Activated naive CD8-positive, alpha-beta T cell treated with anti-CD3 and anti-CD28 coated beads, Interleukin-2, amount 10 ng/mL, durations not matched to agents 7 days and 5 days (primary cell): ENCODE data around the gene ZNF599. TPM values are rescaled to one million over a fixed set of nuclear protein-coding genes. Genes with fewer than 3 reads are reported as not detected.

Source experiments
- ATAC-seq: fragments of 150-1000 bp; cut with Tn5 transposase; one replicate; pipeline ENCODE4 v1.10.0; 2021; ENCODE audit warnings: low read depth, moderate library complexity
- POLR2A ChIA-PET: fragments of 350-600 bp; sonication (Branson Sonifier 250); formaldehyde crosslinking; loops from one replicate; lab custom pipeline; 2021; ENCODE audit warnings: antibody characterized with exemption; lab: Charles Lee
- DNase-seq: peaks from one replicate; pipeline ENCODE4 v3.0.0; 2021
- H3K27ac Mint-ChIP-seq: one replicate; pipeline ENCODE4 v1.8.0; 2022; ENCODE audit warnings: mild to moderate bottlenecking, mixed read lengths
- H3K27me3 Mint-ChIP-seq: one replicate; pipeline ENCODE4 v1.8.0; 2022; ENCODE audit warnings: mild to moderate bottlenecking, moderate library complexity, mixed read lengths
- H3K36me3 Mint-ChIP-seq: one replicate; pipeline ENCODE4 v1.8.0; 2021; ENCODE audit warnings: mild to moderate bottlenecking, mixed read lengths
- H3K4me1 Mint-ChIP-seq: one replicate; pipeline ENCODE4 v1.8.0; 2021; ENCODE audit warnings: mixed read lengths
- H3K4me3 Mint-ChIP-seq: one replicate; pipeline ENCODE4 v1.8.0; 2022; ENCODE audit warnings: mild to moderate bottlenecking, moderate library complexity, mixed read lengths
- H3K9me3 Mint-ChIP-seq: one replicate; pipeline ENCODE4 v1.8.0; 2021; ENCODE audit warnings: mixed read lengths
- total RNA-seq, 2 experiments: library from RNA; stranded (reverse); gene quantifications; one replicate each; pipeline ENCODE4 v1.2.3, GENCODE V29; 2021

ZNF599 gene
- total RNA-seq, 2 experiments from 2014 or later, result 6.1 to 6.9 TPM

DNA sequence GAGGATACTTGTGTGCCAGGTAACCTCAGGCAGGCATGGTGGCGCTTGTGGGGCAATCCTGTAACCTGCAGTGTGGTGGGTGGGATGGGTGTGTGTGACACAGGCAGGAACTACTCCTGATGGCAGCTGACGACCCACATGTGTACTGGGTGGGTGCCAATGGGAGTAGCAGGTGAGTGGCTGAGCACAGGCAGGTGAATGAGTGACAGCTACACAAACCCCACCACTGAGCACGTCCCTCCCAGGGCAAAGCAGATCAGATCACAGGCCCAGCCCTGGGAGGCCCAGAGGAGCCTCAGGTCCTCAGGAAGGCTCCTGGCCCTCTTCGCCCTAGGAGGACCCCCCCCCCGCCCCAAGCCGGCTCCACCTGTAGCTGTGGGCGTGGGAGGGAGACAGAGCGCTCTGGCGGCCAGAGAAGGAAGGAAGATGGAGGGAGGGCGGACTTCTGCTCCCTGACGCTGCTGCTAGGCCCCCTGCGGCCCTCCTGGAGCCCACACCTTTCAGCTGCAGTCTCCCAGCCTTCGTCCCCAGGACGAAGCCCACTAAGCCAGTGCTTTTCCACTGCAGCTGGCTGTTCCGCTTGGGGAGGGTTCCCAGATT, 40.3 kb downstream of the ZNF599 start:
- peak overlapping the region; percentile 51 for H3K27ac Mint-ChIP-seq
- POLR2A ChIA-PET, result no interaction called here
- no peak for ATAC-seq
- H3K4me3 Mint-ChIP-seq, result peak overlapping the region; percentile 48
- H3K36me3 Mint-ChIP-seq, result peaks cover 11% of the 10 kb centered on the region
- H3K4me1 Mint-ChIP-seq, result peaks cover 19% of the 10 kb centered on the region
- peak; percentile 33 for DNase-seq
- peaks cover 2% of the 10 kb centered on the region for H3K27me3 Mint-ChIP-seq
- peaks cover 6% of the 10 kb centered on the region for H3K9me3 Mint-ChIP-seq

DNA sequence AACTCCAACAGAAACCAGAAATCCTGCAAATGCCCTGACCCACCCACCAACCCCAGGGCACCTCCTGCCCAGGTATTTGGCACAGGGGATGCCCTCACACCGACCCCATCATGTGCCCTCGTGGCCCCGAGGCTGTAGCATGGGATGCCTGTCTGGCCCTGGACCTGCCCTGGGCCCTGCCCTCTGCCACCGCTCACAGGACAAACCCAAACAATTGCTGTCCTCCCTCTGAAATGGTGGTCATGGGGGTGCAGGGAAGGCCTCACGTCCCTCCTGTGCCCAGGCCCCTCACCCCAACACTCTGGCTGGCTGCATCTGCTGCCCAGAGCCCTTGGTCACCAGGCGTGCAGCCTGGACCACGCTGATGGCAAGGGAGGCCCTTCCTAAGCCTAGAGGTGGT, 41.1 kb downstream of the ZNF599 start:
- H3K27me3 Mint-ChIP-seq, result peaks cover 2% of the 10 kb centered on the region
- peaks cover 11% of the 10 kb centered on the region for H3K36me3 Mint-ChIP-seq
- no peak for DNase-seq
- no peak for ATAC-seq
- peaks cover 6% of the 10 kb centered on the region for H3K9me3 Mint-ChIP-seq
- POLR2A ChIA-PET, result no interaction called here
- H3K27ac Mint-ChIP-seq, result no peak overlapping the region
- H3K4me1 Mint-ChIP-seq, result peaks cover 19% of the 10 kb centered on the region
- no peak overlapping the region for H3K4me3 Mint-ChIP-seq

GRCh38 chr19:34731019-34731829, 41.8 kb downstream of the ZNF599 start:
- H3K27me3 Mint-ChIP-seq, result peaks cover 2% of the 10 kb centered on the region
- POLR2A ChIA-PET, result no interaction called here
- no peak for ATAC-seq
- H3K36me3 Mint-ChIP-seq, result peaks cover 11% of the 10 kb centered on the region
- H3K4me1 Mint-ChIP-seq, result peaks cover 19% of the 10 kb centered on the region
- no peak overlapping the region for H3K27ac Mint-ChIP-seq
- peaks cover 6% of the 10 kb centered on the region for H3K9me3 Mint-ChIP-seq
- H3K4me3 Mint-ChIP-seq, result no peak overlapping the region
- no peak for DNase-seq

GRCh38 chr19:34725400-34725799, 47.6 kb downstream of the ZNF599 start:
- POLR2A ChIA-PET, result interaction anchor here (0.6 kb wide), 1 partner anchor 147 kb away, joined by 3 read pairs; no protein-coding TSS in a partner anchor
- Mint-ChIP-seq H3K9me3 (no peaks in the 10 kb centered on the region), H3K4me3 (no peak overlapping the region), H3K27me3 (peaks cover 12% of the 10 kb centered on the region), H3K36me3 (no peaks in the 10 kb centered on the region), H3K27ac (no peak overlapping the region), H3K4me1 (no peaks in the 10 kb centered on the region)
- ATAC-seq (no peak), DNase-seq (no peak)

DNA sequence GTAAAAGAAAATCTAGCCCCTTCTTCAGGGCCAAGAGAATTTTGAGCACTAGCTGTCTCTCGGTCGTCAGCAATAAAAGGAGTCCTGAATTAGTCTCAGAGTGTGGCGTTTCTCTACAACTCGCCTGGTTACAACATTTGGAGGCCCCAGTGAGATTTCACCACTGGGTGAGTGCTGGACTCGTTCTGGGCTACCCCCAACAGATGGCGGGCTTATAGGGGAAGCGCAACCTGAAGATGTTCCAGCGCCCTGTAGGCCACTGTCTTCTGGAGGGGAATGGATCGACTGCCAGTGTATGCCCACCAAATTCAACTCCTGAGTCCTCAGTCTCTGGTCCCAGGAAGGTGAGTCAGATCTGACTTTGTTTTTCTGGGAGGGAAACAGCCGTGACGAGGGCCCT, 50.7 kb downstream of the ZNF599 start:
- ATAC-seq (no peak), DNase-seq (no peak)
- H3K36me3 Mint-ChIP-seq, result no peaks in the 10 kb centered on the region
- no peak overlapping the region for H3K4me3 Mint-ChIP-seq
- H3K27me3 Mint-ChIP-seq, result peaks cover 14% of the 10 kb centered on the region
- no peaks in the 10 kb centered on the region for H3K4me1 Mint-ChIP-seq
- H3K9me3 Mint-ChIP-seq, result no peaks in the 10 kb centered on the region
- H3K27ac Mint-ChIP-seq, result no peak overlapping the region
- POLR2A ChIA-PET, result no interaction called here

GRCh38 chr19:34715357-34715756, 57.7 kb downstream of the ZNF599 start:
- Mint-ChIP-seq H3K27me3 (peaks cover 13% of the 10 kb centered on the region), H3K27ac (no peak overlapping the region), H3K36me3 (peaks cover 4% of the 10 kb centered on the region), H3K4me1 (peaks cover 1% of the 10 kb centered on the region), H3K4me3 (no peak overlapping the region), H3K9me3 (peaks cover 17% of the 10 kb centered on the region)
- ATAC-seq, result no peak
- DNase-seq, result no peak
- POLR2A ChIA-PET, result no interaction called here

DNA sequence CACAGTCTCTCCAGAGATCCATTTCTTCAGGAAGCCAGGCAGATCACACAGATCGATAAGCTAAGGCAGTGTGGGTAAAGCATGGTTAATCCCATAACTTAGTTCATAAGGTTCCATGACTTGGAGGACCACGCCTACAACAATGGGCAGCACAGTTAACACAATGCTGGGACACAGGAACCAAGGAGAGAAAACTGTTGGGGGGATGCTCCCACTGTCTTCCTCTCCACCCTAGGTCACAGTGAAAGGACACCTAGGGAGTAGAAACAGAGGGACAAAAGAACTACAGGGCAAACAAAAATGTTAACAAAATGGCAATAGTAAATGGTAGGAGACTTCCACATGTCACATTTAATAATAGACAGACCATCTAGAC, 59.8 kb downstream of the ZNF599 start:
- POLR2A ChIA-PET, result no interaction called here
- ATAC-seq (no peak), DNase-seq (no peak)
- Mint-ChIP-seq H3K27me3 (peaks cover 9% of the 10 kb centered on the region), H3K9me3 (peaks cover 17% of the 10 kb centered on the region), H3K27ac (no peak overlapping the region), H3K4me1 (peaks cover 1% of the 10 kb centered on the region), H3K4me3 (no peak overlapping the region), H3K36me3 (peaks cover 4% of the 10 kb centered on the region)

DNA sequence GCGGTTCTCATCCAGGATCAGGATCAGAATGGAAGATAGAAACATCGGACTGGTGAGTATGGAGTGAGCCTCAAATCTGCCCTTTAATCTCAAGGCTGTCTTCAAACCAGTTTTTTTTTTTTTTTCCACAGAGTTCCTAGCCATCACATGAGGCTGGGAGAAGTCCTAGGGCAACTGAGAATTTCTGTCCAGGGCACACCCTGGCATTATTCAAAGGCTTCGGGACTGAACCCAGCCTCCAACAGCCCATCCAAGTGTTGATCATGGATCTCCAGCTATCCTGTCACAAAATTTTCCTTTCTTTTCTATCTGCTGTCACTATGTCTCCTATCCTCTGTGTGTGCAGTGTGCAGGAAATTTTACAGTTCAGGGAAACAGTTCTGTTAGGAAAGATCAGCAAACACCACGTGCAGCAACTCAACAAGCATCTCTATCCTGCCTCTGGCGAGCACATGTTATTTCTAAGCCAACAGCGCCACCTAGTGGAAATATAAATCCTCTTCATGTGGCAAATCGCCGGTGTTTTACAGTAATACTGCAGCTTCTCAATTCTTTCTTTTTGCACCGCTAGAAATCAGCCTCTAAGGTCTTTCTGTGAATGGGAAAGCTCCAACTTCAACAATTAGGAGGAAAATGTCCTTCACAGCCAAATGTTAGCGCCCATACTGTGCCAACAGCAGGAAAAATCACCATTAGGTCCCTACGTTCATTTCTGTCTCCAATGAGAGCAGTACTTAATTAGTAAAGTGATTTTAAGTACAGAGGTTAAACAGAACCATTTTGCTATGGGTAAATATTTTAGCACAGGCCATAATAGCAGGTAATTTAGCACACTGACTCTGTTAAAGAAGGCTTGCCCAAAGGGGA, 60.4 kb downstream of the ZNF599 start:
- no peak overlapping the region for H3K27ac Mint-ChIP-seq
- H3K4me3 Mint-ChIP-seq, result no peak overlapping the region
- H3K27me3 Mint-ChIP-seq, result peaks cover 9% of the 10 kb centered on the region
- DNase-seq, result no peak
- POLR2A ChIA-PET, result no interaction called here
- H3K9me3 Mint-ChIP-seq, result peaks cover 17% of the 10 kb centered on the region
- ATAC-seq, result peak; percentile 45
- H3K36me3 Mint-ChIP-seq, result peaks cover 4% of the 10 kb centered on the region
- peaks cover 1% of the 10 kb centered on the region for H3K4me1 Mint-ChIP-seq

GRCh38 chr19:34711890-34712289, 61.1 kb downstream of the ZNF599 start:
- Mint-ChIP-seq H3K4me3 (no peak overlapping the region), H3K27ac (no peak overlapping the region), H3K27me3 (peaks cover 8% of the 10 kb centered on the region), H3K4me1 (peaks cover 1% of the 10 kb centered on the region), H3K36me3 (peaks cover 4% of the 10 kb centered on the region), H3K9me3 (peaks cover 19% of the 10 kb centered on the region)
- POLR2A ChIA-PET, result no interaction called here
- ATAC-seq, result no peak
- DNase-seq, result no peak

Other genes starting within 250 kb of the ZNF599 start
- under 1 TPM; 0.26 to 0.67 TPM for gene SCGB2B2, start 96.1 kb downstream of the ZNF599 start, total RNA-seq
- gene ZNF302, start 95.5 kb downstream of the ZNF599 start, total RNA-seq, result 10 to 100 TPM; 28.2 to 31.2 TPM
- 10 to 100 TPM; 10.6 to 11.4 TPM for gene ZNF181, start 39.0 kb downstream of the ZNF599 start, total RNA-seq
- 1 to 10 TPM; 5.7 to 5.9 TPM for gene ZNF30, start 153.7 kb upstream of the ZNF599 start, total RNA-seq
- 10 to 100 TPM; 21.4 to 24.9 TPM for gene ZNF792, start 191.0 kb upstream of the ZNF599 start, total RNA-seq
- gene GRAMD1A, start 227.1 kb upstream of the ZNF599 start, total RNA-seq, result 100 to 1,000 TPM; 173 to 187 TPM